Mesenchymal stem cell (in vitro differentiated cells and primary cell): ENCODE measurements around the gene SPATA46.
A peak's percentile ranks its signal among the peaks of the same experiment; 100 is the strongest.
"Not testable (repeated sequence)": the region's sequence is repeated elsewhere in the genome, so short reads cannot be mapped to it uniquely, and the experiment has no call there.

Experiments
- DNase-seq: peaks from one replicate; pipeline ENCODE4 v3.0.0-alpha.2; 2013
- H2AFZ ChIP-seq: one replicate; pipeline ENCODE4 v1.6.1; 2013; ENCODE audit warnings: low read depth, mild to moderate bottlenecking, control low read depth, inconsistent platforms, low read length, moderate library complexity
- H2AK5ac ChIP-seq: 2 replicates; pipeline ENCODE4 v1.6.1; 2013; ENCODE audit warnings: low read length, moderate library complexity, mild to moderate bottlenecking, inconsistent platforms; ENCODE audit not compliant: severe bottlenecking
- H2BK120ac ChIP-seq: one replicate; pipeline ENCODE4 v1.6.1; 2013; ENCODE audit warnings: low read depth, mild to moderate bottlenecking, inconsistent platforms, low read length, moderate library complexity
- H2BK12ac ChIP-seq, 2 experiments: one replicate each; pipeline ENCODE4 v1.6.1; 2013; ENCODE audit warnings: inconsistent platforms in 2 of 2, low read length in 2 of 2, mild to moderate bottlenecking in 2 of 2, moderate library complexity in 2 of 2, control low read depth in 1 of 2
- H2BK15ac ChIP-seq: one replicate; pipeline ENCODE4 v1.6.1; 2013; ENCODE audit warnings: mild to moderate bottlenecking, low read depth, inconsistent platforms; ENCODE audit not compliant: poor library complexity, severe bottlenecking
- H2BK5ac ChIP-seq: 2 replicates; pipeline ENCODE4 v1.6.1; 2013; ENCODE audit warnings: low read depth, mild to moderate bottlenecking, low read length, control low read depth, inconsistent platforms; ENCODE audit not compliant: poor library complexity, severe bottlenecking
- H3K14ac ChIP-seq, 2 experiments: one replicate each; pipeline ENCODE4 v1.6.1; 2013; ENCODE audit warnings: inconsistent platforms in 2 of 2, low read length in 2 of 2, control low read depth in 1 of 2, mild to moderate bottlenecking in 1 of 2, moderate library complexity in 1 of 2
- H3K18ac ChIP-seq, 2 experiments: one replicate each; pipeline ENCODE4 v1.6.1; 2013; ENCODE audit warnings: inconsistent platforms in 2 of 2, low read length in 2 of 2, control low read depth in 1 of 2, low read depth in 1 of 2, mild to moderate bottlenecking in 1 of 2
- H3K23ac ChIP-seq, 2 experiments: one replicate each; pipeline ENCODE4 v1.6.1; 2013; ENCODE audit warnings: inconsistent platforms in 2 of 2, low read length in 2 of 2, mild to moderate bottlenecking in 2 of 2, moderate library complexity in 2 of 2, control low read depth in 1 of 2
- H3K27ac ChIP-seq: 2 replicates; pipeline ENCODE4 v1.5.1; 2013; ENCODE audit warnings: mild to moderate bottlenecking, moderate library complexity, low read length, control low read depth, inconsistent platforms; ENCODE audit not compliant: poor library complexity, severe bottlenecking
- H3K27me3 ChIP-seq, 2 experiments: 2 replicates each; pipeline versions ENCODE4 v1.6.1 to v1.7.0; 2013; ENCODE audit warnings: low read length in 2 of 2, mild to moderate bottlenecking in 2 of 2, moderate library complexity in 2 of 2, control low read depth in 1 of 2, inconsistent platforms in 1 of 2; ENCODE audit not compliant: control insufficient read depth in 1 of 2, insufficient read depth in 1 of 2
- H3K36me3 ChIP-seq, 2 experiments: 2 replicates each; pipeline versions ENCODE4 v1.6.1 to v1.7.0; 2013; ENCODE audit warnings: low read length in 2 of 2, control low read depth in 1 of 2, inconsistent platforms in 1 of 2, low read depth in 1 of 2, mild to moderate bottlenecking in 1 of 2; ENCODE audit not compliant: insufficient read depth in 2 of 2, control insufficient read depth in 1 of 2
- H3K4ac ChIP-seq, 2 experiments: one replicate each; pipeline ENCODE4 v1.6.1; 2013; ENCODE audit warnings: inconsistent platforms in 2 of 2, low read length in 2 of 2, mild to moderate bottlenecking in 2 of 2, moderate library complexity in 2 of 2, control low read depth in 1 of 2, low read depth in 1 of 2
- H3K4me1 ChIP-seq: 2 replicates; pipeline ENCODE4 v1.6.1; 2013; ENCODE audit warnings: low read depth, low read length, control low read depth; ENCODE audit not compliant: control insufficient read depth, insufficient read depth
- H3K4me2 ChIP-seq: 2 replicates; pipeline ENCODE4 v1.6.1; 2013; ENCODE audit warnings: low read length, mild to moderate bottlenecking, inconsistent platforms; ENCODE audit not compliant: poor library complexity, severe bottlenecking
- H3K4me3 ChIP-seq, 2 experiments: 2 replicates each; pipeline versions ENCODE4 v1.5.1 to v1.7.0; 2013; ENCODE audit warnings: low read length in 2 of 2, mild to moderate bottlenecking in 2 of 2, control low read depth in 1 of 2, low read depth in 1 of 2; ENCODE audit not compliant: insufficient read depth in 1 of 2
- H3K79me1 ChIP-seq: replicated peaks from 2 replicates; pipeline ENCODE4 v1.6.1; 2013; ENCODE audit warnings: mild to moderate bottlenecking, control low read depth, low read length, inconsistent platforms; ENCODE audit not compliant: poor library complexity, severe bottlenecking
- H3K9ac ChIP-seq: 2 replicates; pipeline ENCODE4 v1.7.0; 2013; ENCODE audit warnings: mild to moderate bottlenecking, low read length, moderate library complexity
- H3K9me3 ChIP-seq: 2 replicates; pipeline ENCODE4 v1.7.0; 2013; ENCODE audit warnings: mild to moderate bottlenecking, low read length; ENCODE audit not compliant: control insufficient read depth
- H4K8ac ChIP-seq: one replicate; pipeline ENCODE4 v1.6.1; 2013; ENCODE audit warnings: inconsistent platforms, mild to moderate bottlenecking, low read length, moderate library complexity
- H4K91ac ChIP-seq: one replicate; pipeline ENCODE4 v1.6.1; 2013; ENCODE audit warnings: mild to moderate bottlenecking, low read length, inconsistent platforms
- WGBS: methylation state at CpG from one replicate; pipeline ENCODE4 v1.1.7; 2013; ENCODE audit warnings: mixed read lengths; 5-methylcytosine and 5-hydroxymethylcytosine counted together

Gene SPATA46

DNA sequence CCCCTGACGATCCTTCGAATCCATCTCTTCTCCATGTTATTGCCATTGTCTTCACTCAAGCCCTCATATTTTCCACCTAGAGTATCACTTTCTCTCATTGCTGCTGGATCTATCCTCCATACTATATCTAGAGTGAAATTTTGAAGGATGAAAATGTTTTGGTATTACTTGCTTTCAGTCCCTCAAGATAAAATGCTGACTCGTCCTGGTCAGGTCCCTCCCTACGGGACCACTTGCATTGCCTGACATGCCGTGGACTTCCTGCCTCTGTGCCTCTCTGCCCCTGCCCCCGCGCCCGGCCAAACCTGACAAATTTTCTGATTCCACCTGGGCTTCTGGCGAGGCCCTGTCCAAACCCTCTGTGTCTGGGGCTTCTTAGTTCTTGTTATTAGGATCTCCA lies 23.6 kb downstream of the SPATA46 start:
- Histone ChIP-seq H3K23ac (no peak overlapping the region), H2BK15ac (no peak overlapping the region), H3K4me1 (peaks cover 9% of the 10 kb centered on the region), H3K4ac (peak overlapping the region in 1 of 2 experiments; percentile 46), H3K9me3 (no peaks in the 10 kb centered on the region), H3K27me3 (peaks cover 0 to 16% of the 10 kb centered on the region in 2 experiments), H3K14ac (no peak overlapping the region), H2BK12ac (peak overlapping the region in 1 of 2 experiments; percentile 83), H2BK120ac (no peak overlapping the region), H3K4me3 (no peak overlapping the region), H3K18ac (peak overlapping the region; percentile 38 to 56), H4K8ac (no peak overlapping the region), H3K4me2 (no peak overlapping the region), H3K27ac (no peak overlapping the region), H2AK5ac (no peak overlapping the region), H3K9ac (no peak overlapping the region), H3K79me1 (no peaks in the 10 kb centered on the region), H3K36me3 (peaks cover 0 to 6% of the 10 kb centered on the region in 2 experiments), H2AFZ (no peak overlapping the region), H2BK5ac (no peak overlapping the region), H4K91ac (no peak overlapping the region)
- DNase-seq: no peak
- WGBS: 75% methylated on average over 9 of the region's 9 CpGs

DNA sequence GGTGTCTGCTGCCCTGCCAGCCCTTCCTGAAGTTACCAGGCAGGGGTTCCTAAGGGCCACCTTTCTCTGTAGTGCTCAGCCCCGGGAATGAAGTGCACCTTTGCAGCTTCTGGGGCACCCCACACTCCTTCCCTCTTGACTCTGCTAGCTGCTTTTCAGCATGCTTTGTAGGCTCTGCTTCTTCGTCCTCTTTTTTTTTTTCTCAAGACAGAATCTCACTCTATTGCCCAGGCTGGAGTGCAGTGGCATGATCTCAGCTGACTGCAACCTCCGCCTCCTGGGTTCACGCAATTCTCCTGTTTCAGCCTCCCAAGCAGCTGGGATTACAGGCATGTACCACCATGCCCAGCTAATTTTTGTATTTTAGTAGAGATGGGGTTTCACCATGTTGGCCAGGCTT lies 24.8 kb downstream of the SPATA46 start:
- not testable (repeated sequence) for H3K9me3 ChIP-seq, H3K4me3 ChIP-seq

DNA sequence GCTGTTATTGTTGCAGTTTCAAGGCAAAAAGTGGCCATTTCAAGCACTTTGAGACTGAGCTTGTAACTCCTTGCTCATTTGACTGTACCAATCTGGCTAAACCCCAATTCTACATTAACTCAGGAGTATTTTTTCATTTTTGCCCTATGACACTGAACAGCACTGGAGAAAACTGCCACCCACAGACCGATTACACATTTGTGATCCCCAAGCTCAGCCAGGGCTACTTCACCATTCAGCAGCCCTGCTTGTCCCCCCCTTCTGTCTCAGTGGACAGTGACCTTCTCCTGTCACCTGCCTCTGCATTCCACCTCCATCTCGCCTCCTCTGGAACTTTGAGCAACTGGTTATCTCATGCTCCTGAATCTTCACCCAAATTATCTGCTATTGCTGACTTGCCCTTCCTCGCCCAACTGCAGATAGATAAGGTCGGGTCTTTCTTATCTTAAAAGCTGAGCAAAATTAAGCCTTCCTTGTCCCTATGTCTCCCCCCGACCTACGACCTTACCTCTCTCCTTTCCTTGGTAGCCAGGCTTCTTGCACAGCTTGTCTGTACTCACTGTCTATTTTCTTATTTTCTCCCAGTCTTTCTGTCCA lies 25.3 kb downstream of the SPATA46 start:
- peak overlapping the region in 1 of 2 experiments; percentile 7 for H3K4ac ChIP-seq
- no peaks in the 10 kb centered on the region for H3K9me3 ChIP-seq
- no peak overlapping the region for H2BK120ac ChIP-seq
- H2BK5ac ChIP-seq: no peak overlapping the region
- no peak overlapping the region for H3K14ac ChIP-seq
- H3K27ac ChIP-seq: no peak overlapping the region
- peaks cover 0 to 2% of the 10 kb centered on the region in 2 experiments for H3K36me3 ChIP-seq
- 87% methylated on average over 6 of the region's 6 CpGs for WGBS
- DNase-seq: no peak
- no peak overlapping the region for H2AFZ ChIP-seq
- no peak overlapping the region for H4K91ac ChIP-seq
- no peak overlapping the region for H2BK15ac ChIP-seq
- H3K23ac ChIP-seq: no peak overlapping the region
- no peak overlapping the region for H3K9ac ChIP-seq
- H3K79me1 ChIP-seq: no peaks in the 10 kb centered on the region
- H3K4me2 ChIP-seq: no peak overlapping the region
- H3K18ac ChIP-seq: peak overlapping the region in 1 of 2 experiments; percentile 0
- no peak overlapping the region for H3K4me3 ChIP-seq
- peak overlapping the region; percentile 14 to 16 for H2BK12ac ChIP-seq
- peaks cover 0 to 11% of the 10 kb centered on the region in 2 experiments for H3K27me3 ChIP-seq
- H4K8ac ChIP-seq: no peak overlapping the region
- H3K4me1 ChIP-seq: peaks cover 12% of the 10 kb centered on the region
- peak overlapping the region; percentile 31 for H2AK5ac ChIP-seq

More for the DNA sequence above, 24.8 kb downstream of the SPATA46 start:
- H3K4me2 ChIP-seq, DNase-seq, H3K9ac ChIP-seq, H2BK12ac ChIP-seq, H3K27ac ChIP-seq, H3K23ac ChIP-seq, H4K8ac ChIP-seq, H2AFZ ChIP-seq, H2BK5ac ChIP-seq, H3K36me3 ChIP-seq, H3K4ac ChIP-seq, H3K79me1 ChIP-seq, H3K18ac ChIP-seq, H3K14ac ChIP-seq, H2BK120ac ChIP-seq, H4K91ac ChIP-seq, H2BK15ac ChIP-seq: not testable (repeated sequence)
- Histone ChIP-seq H3K4me1 (peaks cover 12% of the 10 kb centered on the region), H2AK5ac (peak overlapping the region; percentile 20), H3K27me3 (peaks cover 0 to 15% of the 10 kb centered on the region in 2 experiments)
- WGBS: 100% methylated on average over 3 of the region's 4 CpGs

DNA sequence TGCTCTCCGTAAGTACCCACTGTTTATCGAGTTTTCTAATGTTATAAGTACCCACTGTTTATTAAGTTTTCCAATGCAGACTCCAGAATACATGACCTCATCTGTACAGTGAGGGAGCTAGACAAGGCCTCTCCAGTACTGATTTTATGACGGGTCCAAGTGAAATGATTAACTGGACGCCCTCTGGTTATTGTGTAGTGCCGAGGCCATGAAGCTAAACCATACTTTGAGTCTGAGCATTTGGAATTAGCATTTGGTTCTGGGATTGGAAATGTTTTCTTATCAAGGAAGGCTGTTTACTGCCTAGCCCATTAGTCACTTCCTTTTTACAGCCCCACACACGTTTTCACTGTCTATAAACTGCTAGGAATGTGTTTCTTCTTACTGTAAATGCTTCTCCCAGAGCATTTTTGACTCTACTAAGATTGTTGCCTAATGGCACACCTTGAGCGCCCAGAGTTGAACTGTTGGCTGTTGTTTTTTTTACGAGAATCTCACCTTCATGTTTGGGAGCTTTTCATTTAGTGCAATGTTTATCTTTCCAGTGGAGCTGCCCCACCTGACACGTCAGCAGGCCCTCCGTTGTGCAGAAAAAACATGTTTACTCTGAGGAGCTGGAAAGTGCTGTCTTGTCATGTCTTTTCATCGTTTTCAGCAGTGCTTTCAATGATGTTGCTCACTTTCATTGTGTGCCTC lies 26.9 kb downstream of the SPATA46 start:
- peak overlapping the region; percentile 86 for H2AFZ ChIP-seq
- H3K79me1 ChIP-seq: no peaks in the 10 kb centered on the region
- H3K4me2 ChIP-seq: peak overlapping the region; percentile 35
- H4K91ac ChIP-seq: peak overlapping the region; percentile 81
- peak overlapping the region; percentile 65 to 99 for H3K18ac ChIP-seq
- peak overlapping the region; percentile 98 for H2AK5ac ChIP-seq
- H3K4me3 ChIP-seq: no peak overlapping the region
- no peaks in the 10 kb centered on the region for H3K9me3 ChIP-seq
- H2BK120ac ChIP-seq: peak overlapping the region; percentile 50
- no peak overlapping the region for H3K14ac ChIP-seq
- WGBS: 10% methylated on average over 11 of the region's 11 CpGs
- peaks cover 12% of the 10 kb centered on the region for H3K4me1 ChIP-seq
- no peak overlapping the region for H4K8ac ChIP-seq
- no peaks in the 10 kb centered on the region for H3K36me3 ChIP-seq
- H3K4ac ChIP-seq: peak overlapping the region; percentile 57 to 98
- DNase-seq: peak; percentile 90
- peaks cover 0 to 9% of the 10 kb centered on the region in 2 experiments for H3K27me3 ChIP-seq
- H3K9ac ChIP-seq: no peak overlapping the region
- H3K27ac ChIP-seq: peak overlapping the region; percentile 89
- H2BK15ac ChIP-seq: no peak overlapping the region
- peak overlapping the region; percentile 99 for H2BK5ac ChIP-seq
- peak overlapping the region in 1 of 2 experiments; percentile 98 for H3K23ac ChIP-seq
- H2BK12ac ChIP-seq: peak overlapping the region; percentile 34 to 99
